ENCODE results near the gene PARP11.
A peak's percentile ranks its signal among the peaks of the same experiment; 100 is the strongest.

The PARP11 gene

DNA sequence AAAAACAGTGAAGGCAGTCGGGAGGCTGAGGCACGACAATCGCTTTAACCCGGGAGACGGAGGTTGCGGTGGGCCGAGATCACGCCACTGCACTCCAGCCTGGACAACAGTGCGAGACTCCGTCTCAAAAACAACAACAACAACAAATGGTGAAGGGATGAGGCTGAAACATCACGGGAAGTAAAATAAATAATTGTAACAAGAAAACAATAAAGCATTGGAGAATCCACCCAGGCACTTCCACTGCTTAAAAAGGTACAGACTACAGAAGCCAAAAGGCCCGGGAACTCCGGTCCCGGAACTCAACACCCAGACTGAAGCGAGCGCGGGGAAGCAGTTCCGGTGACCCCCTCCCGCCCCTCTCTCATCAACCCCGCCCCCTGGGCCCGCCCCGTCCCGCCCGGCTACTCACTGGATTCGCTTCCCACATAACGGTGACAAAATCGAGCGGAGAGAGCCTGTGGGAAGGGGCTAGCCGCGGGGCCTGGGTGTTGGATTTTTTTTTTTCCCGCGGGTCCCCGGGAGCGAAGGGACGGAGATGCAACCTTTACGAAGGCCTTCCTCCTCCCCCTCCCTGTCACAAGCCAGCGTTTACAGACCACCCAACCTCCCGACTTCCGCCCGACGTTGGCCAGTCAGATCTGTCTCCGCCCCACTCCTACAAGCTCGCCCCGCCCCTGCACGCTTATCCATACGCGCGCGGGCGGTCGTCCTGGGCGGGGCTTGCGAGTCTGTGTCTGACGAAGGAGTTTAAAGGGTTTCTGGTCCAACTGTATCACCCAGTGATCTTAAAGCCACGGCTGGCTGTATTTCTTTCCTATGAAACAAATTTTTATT is at the start of gene PARP11:
TSS of gene PARP11 (minus strand) at position 600 of the 837 bp plus-strand sequence. CDS start at position 430, 170 bp downstream.
- DNase-seq: peak; percentile 89

GRCh38 chr12:3922033-3922432 is 48.8 kb upstream of the PARP11 start:
- DNase-seq: no peak

- DNase-seq: no peak
Observed at GRCh38 chr12:3921526-3921925, 48.3 kb upstream of the PARP11 start.

- DNase-seq: no peak
Observed at GRCh38 chr12:3921151-3921471, 47.9 kb upstream of the PARP11 start.

GRCh38 chr12:3920351-3921150 is 47.4 kb upstream of the PARP11 start:
- no peak for DNase-seq

- no peak for DNase-seq
Observed at GRCh38 chr12:3913278-3913677, 40.1 kb upstream of the PARP11 start.

GRCh38 chr12:3912863-3913262 is 39.7 kb upstream of the PARP11 start:
- DNase-seq: no peak

DNA sequence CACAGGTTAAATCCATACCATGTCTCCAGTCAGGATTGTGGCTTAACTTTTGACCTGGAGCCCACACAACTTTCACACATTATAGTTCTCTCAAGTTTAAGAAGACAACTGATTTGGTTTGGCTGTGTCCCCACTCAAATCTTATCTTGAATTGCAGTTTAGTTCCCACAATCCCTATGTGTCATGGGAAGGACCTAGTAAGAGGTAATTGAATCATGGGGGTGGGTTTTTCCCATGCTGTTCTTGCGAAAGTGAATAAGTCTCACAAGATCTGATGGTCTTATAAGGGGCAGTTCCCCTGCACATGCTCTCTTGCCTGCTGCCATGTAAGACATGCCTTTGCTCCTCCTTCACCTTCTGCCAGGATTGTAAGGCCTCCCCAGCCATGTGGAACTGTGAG is 38.2 kb upstream of the PARP11 start:
- DNase-seq: no peak

- no peak for DNase-seq
Observed at GRCh38 chr12:3905664-3906063, 32.5 kb upstream of the PARP11 start.

DNA sequence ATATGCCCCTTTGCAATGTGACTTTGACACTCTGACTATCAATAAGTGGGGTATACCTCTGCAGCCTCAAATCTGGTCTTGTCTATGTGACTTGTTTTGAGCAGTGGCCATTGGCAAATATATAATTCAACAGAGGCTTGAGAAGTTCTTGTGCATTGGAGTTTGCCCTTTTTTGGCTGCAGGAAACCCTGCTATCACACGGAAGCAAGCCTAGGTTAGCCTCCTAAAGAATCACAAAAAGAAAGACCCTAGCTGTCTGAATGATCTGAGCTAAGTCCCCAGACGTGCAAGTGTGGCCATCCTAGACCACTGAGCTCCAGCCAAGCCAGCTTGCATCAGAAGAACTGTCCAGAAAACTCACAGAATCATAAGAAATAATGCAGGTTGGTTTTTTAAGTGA is 31.8 kb upstream of the PARP11 start:
- no peak for DNase-seq

GRCh38 chr12:3902921-3903320 is 29.7 kb upstream of the PARP11 start:
- DNase-seq: no peak

GRCh38 chr12:3901116-3901515 is 27.9 kb upstream of the PARP11 start:
- DNase-seq: no peak

DNA sequence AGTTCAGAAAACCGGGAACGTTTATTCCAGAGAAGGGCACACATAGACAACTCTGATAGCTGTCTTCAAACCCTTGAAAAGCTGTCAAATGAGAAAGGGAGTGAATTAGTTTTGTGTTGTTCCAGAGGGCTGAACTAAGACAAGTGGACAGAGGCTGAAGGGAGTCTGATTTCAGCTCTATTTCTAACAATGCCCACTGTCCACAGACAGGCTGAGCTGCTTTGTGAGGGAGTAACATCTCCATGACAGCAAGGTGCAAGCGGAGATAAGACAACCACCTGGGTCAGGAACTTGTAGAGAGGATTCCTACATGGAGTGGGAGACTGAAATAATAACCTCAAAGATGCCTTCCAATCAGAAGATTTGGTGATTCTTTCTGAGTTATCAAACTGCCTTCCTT is 25.6 kb upstream of the PARP11 start:
- DNase-seq: no peak

DNA sequence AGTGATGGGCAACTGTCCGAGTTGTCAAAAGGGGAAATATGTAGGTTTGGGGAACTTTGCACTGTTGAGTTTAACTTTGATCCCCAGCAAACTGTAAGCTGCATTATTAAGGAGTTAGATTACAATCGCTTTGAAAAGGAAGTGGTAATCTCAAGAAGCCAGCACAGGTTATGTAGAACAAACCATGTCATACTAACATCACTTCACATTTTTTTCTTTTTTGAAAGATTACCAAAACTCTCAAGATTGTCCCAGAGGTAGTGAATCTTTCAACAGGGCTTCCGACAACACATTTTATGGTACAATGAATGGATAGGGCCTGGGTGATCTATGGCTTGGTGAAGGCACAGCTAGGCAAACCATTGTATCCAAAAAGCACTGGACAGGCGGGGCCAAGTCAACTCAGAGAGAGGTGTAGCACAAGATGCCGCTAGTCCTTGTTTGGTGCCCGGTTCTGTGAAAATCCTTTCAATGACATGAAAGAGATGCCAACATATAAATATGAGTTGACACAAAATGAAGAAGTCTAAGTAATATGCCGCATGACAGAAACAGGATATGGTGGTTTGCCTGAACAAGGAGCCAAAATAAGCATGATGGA is 24.3 kb upstream of the PARP11 start:
- no peak for DNase-seq

DNA sequence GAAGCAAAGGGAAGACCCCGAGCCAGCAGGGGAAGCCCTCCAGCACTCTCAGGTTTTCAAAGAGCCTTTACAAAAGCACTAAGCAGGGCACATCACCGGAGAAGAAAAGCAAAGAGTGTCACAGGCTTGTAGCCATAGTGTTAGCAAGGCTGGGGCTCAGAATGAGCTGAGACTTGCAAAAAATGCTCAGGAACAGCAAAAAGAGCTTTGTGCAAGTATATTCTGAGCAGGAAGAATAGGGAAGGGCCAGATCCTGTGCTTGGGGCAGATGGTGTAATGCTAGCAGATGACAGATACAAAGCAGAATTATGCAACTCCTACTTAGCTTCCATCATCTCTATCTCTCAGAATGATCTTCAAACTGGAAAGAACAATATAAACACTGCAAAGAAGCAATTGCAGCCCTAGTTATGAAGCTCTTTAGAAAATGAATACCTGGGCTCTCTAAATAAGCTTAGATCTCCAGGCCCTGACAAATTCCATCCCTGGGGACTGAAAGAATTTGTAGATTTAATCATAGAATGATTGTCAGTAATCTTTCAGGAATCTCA is 23.7 kb upstream of the PARP11 start:
- DNase-seq: no peak

DNA sequence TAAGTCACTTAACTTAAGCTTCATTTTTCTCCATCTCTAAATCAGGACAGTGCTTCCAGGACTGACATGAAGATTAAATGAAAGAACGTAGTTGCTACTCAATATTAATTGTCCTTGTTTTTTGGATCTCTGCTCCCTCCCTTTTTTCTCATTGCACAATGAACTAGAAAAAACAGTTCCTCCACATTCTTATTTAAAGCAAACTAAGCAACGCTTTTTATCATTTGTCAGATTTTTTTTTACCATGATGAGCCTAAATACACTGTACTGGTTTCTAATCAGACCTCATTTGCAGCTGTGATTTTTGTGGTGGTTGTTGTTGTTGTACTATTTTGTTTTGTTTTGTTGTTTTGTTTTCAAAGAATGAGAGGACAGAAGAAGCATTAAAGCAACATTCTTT is 23.2 kb upstream of the PARP11 start:
- DNase-seq: no peak

- no peak for DNase-seq
Observed at GRCh38 chr12:3892631-3893030, 19.4 kb upstream of the PARP11 start.

- no peak for DNase-seq
Observed at GRCh38 chr12:3891201-3891600, 18.0 kb upstream of the PARP11 start.

GRCh38 chr12:3888659-3889058 is 15.5 kb upstream of the PARP11 start:
- DNase-seq: no peak

DNA sequence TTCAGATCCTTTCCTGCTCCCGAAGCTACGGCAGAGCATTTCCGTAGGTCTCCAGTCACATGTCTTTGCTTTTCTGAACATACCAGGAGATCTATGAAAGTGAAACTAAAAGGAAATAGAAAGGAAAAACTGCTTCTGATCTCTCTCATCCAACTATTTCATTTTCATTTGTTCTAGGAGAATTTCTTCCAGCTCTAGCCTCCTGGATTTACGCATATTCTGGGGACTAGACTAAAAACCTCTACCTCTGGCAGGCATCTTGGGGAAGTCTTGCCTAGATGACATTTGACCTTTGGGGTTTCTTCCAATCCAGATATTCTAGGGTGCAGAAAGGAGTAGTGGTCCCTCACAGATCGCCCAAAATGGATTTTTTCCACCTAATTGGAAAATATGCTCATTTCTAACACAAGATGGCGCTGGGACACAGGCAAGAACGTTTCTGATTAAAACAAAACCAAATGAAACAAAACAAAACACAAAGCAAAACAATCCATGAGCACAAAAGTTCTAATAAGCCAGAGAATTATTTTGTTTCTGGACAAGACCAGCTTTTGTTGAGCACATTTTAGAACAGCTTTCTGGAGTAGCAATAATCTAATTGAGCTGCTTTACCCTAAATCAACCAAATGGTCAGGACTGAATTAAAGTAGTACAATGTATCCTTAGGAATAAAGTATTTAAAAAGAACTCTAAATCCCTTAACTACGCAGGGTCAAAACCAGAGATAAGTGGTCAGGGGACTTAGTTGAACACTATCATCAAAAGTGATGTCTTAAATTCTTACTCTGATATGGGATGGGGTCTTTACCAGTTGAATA is 12.3 kb upstream of the PARP11 start:
- DNase-seq: no peak

DNA sequence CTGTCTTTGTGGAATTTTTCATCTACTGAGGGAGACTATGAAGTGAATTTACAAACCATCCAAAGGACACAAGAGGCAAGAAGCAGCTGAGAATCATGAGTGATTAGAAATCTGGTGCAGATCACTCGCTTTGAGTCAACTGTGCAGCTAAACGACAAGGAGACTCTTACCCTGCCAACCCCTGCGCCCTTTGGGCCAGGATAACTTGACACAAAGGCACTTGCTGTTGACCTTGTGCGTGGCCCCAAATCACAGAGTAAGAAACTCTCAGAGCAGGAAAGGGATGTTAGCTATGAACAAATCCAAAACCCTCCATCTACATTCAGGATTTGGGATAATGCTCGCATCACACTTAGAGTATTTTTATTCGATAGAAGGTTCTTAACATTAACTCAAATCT is 11.5 kb upstream of the PARP11 start:
- DNase-seq: no peak

- no peak for DNase-seq
Observed at GRCh38 chr12:3882896-3883564, 9.8 kb upstream of the PARP11 start.
